Measurements from ENCODE around the gene UBL4A.

DNA sequence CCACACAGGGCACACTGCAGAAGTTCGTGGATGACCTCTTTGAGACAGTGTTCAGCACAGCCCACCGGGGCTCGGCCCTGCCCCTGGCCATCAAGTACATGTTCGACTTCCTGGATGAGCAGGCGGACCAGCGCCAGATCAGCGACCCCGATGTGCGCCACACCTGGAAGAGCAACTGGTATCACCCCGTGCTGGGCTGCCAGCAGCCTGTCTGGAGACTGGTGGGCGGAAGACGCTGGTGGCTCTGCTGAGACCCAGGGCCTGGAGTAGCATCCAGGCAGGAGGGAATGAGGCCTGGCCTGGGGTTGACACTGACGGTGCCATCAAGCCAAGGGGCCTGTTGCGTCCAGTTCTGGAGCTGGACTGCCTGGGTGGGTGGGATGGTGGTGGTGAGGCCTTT is 16.0 kb downstream of the UBL4A start:
- TF ChIP-seq CCNT2 (IDR thresholded peaks at IDR 0.05; ENCODE audit: borderline replicate concordance, extremely low read depth, insufficient read length, low read depth, low read length) (no peak), POLR2A (conservative IDR thresholded peaks at IDR 0.05) (no peak), ZBTB43 (CRISPR knock-in tag; IDR thresholded peaks at IDR 0.05) (no peak), ZBTB8A (IDR thresholded peaks at IDR 0.05; ENCODE audit: partially characterized antibody) (no peak)
